ENCODE measurements around the gene CELF2.

CELF2 gene

GRCh38 chr10:11162828-11163599, 145.3 kb downstream of the CELF2 start:
- no peak for TF ChIP-seq CTCF (IDR thresholded peaks at IDR 0.05; ENCODE audit: extremely low read depth, insufficient read depth, missing control alignments)
- DNase-seq (ENCODE audit: low spot score): peak; percentile 80
- in situ Hi-C loops (cut with MboI; ENCODE audit: low pct_unique_long_range_greater_than_20kb, low sequenced_read_pairs, unreplicated experiment): no loop called here

- in situ Hi-C loops (cut with MboI; ENCODE audit: low pct_unique_long_range_greater_than_20kb, low sequenced_read_pairs, unreplicated experiment): no loop called here
- TF ChIP-seq CTCF (IDR thresholded peaks at IDR 0.05; ENCODE audit: extremely low read depth, insufficient read depth, missing control alignments): no peak
- no peak for DNase-seq (ENCODE audit: low spot score)
Measured at GRCh38 chr10:11163780-11164550, 146.3 kb downstream of the CELF2 start.

- no peak for TF ChIP-seq CTCF (IDR thresholded peaks at IDR 0.05; ENCODE audit: extremely low read depth, insufficient read depth, missing control alignments)
- DNase-seq (ENCODE audit: low spot score): no peak
- in situ Hi-C loops (cut with MboI; ENCODE audit: low pct_unique_long_range_greater_than_20kb, low sequenced_read_pairs, unreplicated experiment): no loop called here
Measured at GRCh38 chr10:11164551-11164802, 146.8 kb downstream of the CELF2 start.

GRCh38 chr10:11164803-11165590, 147.3 kb downstream of the CELF2 start:
- peak; percentile 82 for DNase-seq (ENCODE audit: low spot score)
- in situ Hi-C loops (cut with MboI; ENCODE audit: low pct_unique_long_range_greater_than_20kb, low sequenced_read_pairs, unreplicated experiment): no loop called here
- no peak for TF ChIP-seq CTCF (IDR thresholded peaks at IDR 0.05; ENCODE audit: extremely low read depth, insufficient read depth, missing control alignments)

- in situ Hi-C loops (cut with MboI; ENCODE audit: low pct_unique_long_range_greater_than_20kb, low sequenced_read_pairs, unreplicated experiment): no loop called here
- peak; percentile 83 for DNase-seq (ENCODE audit: low spot score)
Measured at GRCh38 chr10:11165591-11166543, 148.2 kb downstream of the CELF2 start.

More at GRCh38 chr10:11165591-11166543, 148.2 kb downstream of the CELF2 start:
- peak; percentile 68 for TF ChIP-seq CTCF (IDR thresholded peaks at IDR 0.05; ENCODE audit: extremely low read depth, insufficient read depth, missing control alignments)

Measured in GM13977 (cell line).